Fibroblast of skin of abdomen (primary cell): ENCODE results near the gene GSTO1.

ENCODE experiments used
- DNase-seq: peaks from one replicate; pipeline ENCODE4 v3.0.0-alpha.2; 2013

The GSTO1 gene

DNA sequence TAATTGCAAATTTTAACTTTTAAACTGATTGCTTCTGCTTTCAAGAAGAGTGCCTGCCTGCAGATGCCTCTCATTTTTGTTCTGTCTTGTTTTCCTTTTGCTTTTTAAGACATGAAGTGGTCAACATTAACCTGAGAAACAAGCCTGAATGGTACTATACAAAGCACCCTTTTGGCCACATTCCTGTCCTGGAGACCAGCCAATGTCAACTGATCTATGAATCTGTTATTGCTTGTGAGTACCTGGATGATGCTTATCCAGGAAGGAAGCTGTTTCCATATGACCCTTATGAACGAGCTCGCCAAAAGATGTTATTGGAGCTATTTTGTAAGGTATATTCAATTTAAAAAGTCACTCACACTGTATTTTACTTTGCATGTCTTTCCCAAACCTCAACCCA lies 23.1 kb downstream of the GSTO1 start:
- no peak for DNase-seq

DNA sequence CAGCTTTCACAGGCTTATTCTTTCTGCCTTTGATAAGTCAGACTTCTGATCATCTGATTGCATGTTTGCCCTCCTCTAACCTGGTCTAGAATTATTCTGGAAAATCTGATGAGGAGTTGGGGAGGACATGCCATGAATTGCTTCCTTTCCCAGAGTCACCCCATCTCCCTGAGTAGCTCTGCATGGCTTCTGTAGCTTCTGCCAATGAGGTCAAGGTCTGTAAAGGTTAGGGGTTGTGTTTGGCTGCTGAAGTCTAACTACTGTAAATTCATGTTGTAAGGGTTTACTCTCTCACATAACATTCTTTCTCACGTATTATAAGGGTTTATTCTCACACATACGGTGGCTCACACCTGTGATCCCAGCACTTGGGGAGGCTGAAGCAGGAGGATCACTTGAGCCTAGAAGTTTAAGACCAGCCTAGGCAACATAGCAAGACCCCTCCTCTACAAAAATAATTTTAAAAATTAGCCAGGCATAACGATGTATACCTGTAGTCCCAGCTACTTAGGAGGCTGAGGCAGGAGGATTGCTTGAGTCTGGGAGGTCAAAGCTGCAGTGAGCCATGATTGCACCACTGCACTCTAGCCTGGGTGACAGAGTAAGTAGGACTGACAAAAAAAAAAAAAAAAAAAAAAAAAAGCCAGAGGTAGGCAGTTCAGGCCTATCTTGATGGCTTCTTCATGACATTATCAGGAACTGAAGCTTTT lies 25.0 kb downstream of the GSTO1 start:
- no peak for DNase-seq

DNA sequence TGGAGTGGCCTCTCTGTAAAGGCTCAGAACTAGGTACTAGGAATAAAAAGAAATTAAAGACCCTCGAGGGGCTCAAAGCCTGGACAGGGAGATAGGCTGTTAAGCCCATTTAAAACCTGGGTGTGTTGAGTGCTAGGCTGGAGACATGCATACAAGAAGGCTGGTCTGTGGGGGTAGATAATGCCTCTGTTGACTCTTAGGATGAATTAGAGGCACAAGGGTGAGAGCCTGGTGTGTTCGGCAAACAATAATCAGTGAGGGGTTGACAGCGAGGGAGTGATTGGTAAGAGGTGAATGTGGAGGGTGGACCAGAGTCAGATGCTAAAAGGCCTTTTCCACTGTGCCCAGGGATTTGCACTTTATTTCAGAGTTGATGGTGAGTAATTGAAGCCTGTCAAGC lies 27.0 kb downstream of the GSTO1 start:
- DNase-seq, result no peak

DNA sequence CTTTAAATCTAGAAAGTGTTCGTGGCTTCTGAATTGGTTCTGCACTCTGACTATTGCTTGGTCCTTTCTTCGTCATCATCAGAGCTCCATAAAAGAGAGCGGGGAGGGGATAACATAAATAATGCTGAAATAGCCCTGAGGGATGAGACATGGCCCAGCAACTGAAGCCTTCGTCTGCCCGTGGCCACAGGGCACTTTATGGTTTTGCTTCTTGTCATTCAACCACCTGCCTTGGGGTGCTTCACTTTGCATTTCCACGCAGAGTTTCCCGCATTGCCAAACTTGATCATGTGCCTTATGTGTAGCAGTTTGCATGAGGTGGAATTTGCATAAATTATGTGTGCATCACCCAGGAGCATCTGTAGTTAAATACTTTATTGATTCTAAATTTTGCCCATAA lies 30.2 kb downstream of the GSTO1 start:
- no peak for DNase-seq

DNA sequence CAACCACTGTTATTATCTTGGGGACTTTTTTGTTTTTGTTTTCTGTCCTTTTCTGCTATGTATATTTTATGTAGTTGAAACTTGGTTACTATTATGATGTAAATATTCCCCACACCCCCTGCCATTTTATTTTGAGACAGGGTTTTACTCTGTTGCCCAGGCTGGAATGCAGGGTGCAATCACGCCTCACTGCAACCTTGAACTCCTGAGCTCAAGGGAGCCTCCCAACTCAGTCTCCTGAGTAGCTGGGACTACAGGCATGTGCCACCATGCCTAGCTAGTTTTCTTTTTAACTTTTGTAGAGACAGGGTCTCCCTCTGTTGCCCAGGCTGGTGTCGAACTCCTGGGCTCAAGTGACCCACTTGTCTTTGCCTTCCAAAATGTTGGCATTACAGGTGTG lies 32.2 kb downstream of the GSTO1 start:
- DNase-seq, result no peak

DNA sequence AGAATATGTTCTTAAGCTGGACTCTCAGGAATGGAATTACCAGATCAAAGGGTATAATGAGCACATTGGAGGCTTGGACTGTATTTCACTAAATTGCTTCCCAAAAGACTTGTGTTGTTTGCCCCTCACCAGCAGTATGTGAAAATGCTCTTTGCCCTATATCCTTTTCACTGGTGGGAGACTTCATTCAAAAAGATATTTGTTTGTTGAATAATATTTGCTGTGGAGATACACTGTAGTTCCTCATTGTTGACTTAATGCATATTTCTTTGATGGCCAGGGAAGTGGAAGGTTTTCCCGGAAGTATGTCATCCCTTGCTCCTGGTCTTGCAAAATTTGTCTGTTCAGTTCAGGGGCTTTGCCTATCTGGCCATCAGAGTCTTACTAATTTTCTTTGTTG lies 33.7 kb downstream of the GSTO1 start:
- no peak for DNase-seq

DNA sequence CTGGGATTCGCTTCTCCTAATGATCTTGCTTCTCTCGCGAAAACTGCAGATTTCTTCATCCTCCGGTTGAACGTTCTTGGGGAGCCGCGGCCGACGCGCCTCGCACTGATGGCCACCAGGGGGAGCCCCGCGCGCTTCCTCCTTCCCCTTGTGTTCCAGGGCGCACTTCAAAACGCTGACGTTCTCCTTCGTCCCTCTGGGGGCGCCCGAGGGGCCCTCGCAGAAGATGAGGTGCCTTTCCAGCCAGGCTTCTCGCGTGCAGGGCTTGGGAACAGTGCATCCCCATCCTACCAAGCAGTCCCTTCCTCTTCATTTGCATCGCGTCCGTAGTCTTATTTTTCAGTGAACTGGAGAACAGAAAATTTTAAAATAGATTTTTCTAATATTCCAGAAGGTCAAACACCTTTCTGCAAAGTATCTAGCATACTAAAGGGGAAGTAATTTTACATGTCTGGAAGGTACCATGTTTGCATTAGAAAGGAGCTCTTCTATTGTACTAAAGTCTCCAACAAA lies 36.8 kb downstream of the GSTO1 start:
- peak; percentile 89 for DNase-seq

DNA sequence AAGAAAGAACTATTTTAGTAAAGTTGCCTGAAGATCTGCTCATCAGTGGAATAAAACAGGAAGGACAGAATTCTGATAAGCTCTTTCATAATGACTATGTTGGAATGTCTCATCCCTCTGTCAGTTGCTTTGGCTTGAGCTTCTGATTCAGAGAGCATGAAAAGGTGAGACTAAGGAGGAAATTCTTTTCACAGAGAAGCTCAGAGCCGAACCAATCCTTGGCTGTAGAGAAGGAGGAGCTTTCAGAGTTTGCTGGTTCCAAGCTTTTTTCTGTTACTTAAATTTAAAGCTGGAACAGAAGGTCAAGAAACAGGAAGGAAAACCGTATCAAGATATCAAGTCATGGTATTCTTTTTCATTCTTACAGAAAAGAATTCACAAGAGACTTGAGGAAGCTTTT lies 38.3 kb downstream of the GSTO1 start:
- DNase-seq, result peak; percentile 54

DNA sequence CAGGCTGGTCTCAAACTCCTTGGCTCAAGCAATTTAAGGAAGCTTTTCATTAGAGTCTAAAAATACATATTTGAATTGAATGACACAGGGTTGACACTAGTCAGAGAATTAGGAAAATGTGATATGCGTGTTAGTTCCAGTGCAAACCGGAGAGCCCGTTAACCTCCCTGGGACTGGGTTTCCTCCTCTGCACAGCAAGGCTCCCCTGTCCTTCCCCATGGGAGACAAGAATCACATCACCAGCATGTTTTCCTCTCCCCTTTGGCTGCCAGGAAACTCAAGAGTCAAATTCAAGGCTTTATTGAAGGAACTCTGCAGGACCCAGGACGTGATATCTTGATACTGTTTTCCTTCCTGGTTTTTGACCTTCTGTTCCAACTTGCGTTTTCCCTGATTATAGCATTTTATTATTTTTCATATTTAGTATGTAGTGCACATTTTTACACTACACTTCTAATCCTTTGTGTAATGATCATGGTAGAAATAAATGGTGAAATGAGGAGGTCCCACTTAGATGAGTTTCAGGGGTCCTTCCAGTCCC lies 39.2 kb downstream of the GSTO1 start:
- no peak for DNase-seq

DNA sequence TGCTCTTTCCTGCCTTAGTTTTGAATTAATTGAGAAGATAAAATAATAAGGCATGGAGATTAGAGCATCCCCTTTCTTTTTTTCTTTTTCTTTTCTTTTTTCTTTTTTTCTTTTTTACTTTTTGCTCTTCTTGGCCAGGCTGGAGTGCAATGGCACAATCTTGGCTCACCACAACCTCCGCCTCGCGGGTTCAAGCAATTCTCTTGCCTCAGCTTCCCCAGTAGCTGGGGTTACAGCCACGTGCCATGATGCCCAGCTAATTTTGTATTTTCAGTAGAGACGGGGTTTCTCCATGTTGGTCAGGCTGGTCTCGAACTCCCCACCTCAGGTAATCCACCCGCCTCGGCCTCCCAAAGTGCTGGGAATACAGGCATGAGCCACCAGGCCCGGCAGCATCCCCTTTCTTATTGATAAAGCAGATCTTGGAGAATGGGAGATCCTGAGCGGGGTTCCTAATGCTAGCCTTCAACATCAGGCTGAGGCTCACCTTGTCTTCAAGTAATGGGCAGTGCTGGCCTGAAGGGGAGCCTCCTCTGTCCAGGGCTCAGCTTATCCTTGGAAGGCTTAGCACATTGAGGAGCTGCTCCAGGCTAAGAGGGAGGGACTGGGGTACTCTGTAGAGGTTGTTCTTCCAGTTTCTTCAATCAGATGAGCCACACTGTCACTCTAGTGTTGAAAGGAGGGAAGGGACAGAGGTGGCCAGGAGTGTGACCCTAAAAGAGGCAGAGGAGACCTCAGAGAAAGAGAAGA lies 42.2 kb downstream of the GSTO1 start:
- no peak for DNase-seq

DNA sequence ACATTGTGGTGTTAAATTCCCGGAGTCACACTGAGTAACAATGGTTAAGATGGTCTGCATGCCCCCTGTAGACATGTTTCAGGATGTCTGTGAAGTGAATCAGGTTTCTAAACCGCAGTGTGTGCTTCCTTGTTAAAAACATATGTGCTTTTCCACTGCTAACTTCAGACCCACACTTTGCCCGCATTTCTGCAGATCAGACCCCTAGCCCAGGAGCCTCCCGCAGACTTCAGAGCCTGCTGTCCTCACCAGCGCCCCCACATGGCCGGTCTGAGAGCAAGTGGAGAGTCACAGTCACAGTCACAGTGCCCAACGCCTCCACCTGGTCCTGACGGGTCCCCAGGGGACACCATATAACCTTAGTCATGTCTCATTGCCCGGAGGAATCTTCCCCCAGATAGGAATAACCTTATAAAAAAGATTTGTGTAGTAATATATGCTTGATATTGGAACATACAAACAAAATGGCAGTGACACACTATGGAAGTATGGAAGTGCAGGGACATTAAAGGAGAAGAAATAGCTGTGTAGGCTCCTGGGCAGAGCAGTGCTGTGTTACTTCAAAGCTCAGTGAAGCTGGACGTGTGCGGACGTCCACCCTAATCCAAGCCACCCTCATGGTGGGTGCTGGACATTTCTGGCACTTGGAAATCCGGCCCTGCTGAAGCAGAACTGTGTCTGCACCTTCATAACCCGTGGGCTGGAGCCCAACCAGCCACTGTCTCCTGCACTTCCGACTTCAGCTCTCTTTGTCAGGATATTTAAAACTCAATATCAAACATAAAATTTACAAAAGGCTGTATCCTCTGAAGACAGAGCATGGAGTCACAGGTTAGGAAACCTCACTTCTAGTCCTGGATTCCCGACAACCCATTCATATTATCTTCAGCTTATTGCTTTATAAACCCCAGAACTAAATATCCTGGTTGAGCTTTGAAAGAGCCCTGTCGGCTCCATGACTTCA lies 43.3 kb downstream of the GSTO1 start:
- peak; percentile 94 for DNase-seq

DNA sequence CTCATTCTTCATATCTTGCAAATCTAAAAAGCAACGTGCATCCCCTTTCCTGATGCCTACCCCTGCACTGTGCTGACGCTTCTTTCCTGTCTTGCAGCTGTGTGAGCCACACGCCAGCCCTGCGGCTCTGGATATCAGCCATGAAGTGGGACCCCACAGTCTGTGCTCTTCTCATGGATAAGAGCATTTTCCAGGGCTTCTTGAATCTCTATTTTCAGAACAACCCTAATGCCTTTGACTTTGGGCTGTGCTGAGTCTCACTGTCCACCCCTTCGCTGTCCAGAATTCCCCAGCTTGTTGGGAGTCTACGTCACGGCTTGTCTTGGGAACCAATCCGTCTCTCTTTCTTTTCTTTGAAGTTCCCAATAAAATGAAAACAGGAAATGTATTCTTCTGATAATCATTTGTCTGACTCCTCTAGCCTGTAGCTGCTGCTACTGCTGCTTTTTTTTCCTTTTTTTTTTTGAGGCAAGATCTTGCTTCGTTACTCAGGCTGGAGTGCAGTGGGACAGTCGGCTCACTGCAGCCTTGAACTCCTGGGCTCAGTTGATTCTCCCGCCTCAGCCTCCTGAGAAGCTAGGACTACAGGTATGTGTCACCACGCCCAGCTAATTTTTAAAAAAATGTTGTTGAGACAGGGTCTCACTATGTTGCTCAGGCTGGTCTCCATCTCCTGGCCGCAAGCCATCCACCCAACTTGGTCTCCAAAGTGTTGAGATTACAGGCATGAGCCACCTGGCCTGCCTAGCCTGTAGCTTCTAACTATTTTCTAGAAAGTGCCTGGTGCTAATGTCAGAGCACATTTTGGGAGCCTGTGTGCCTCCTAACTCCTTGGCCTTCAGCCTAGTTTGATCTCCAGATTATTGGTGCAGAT lies 44.6 kb downstream of the GSTO1 start:
- DNase-seq, result peak; percentile 77

DNA sequence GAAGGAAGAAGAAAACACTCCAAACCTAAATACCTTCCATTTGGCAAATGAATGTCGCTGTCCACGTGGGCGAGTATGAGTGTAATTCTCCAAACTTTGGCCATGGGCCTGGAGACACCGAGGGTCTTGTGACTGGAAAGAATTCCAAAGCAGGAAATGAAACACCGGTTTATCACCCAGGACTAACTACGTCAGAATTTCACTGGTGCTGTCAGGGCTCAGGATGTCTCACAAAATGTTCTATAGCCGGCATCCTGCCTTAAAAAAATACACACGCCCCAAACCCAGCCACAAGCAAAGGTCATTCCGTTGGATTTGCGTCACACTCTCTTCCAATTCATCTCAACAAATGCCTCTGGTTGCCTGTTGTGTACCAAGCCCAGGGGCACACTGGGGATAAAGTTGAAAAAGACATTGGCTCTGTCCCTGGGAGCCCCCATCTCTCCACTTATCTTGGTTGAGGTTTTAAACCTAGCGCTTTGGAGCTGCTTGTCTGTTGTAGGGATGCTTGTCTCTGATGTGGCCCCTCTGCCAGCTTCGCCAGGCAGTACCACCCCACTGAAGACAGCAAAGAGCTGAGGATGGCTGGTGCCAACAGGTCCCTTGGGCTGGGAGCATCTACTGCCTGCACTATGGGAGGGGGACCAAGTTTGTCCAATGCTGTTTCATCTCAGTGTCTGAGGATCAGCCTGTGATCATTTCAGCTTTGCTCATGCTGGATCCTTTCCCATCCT lies 45.5 kb downstream of the GSTO1 start:
- DNase-seq, result peak; percentile 97

DNA sequence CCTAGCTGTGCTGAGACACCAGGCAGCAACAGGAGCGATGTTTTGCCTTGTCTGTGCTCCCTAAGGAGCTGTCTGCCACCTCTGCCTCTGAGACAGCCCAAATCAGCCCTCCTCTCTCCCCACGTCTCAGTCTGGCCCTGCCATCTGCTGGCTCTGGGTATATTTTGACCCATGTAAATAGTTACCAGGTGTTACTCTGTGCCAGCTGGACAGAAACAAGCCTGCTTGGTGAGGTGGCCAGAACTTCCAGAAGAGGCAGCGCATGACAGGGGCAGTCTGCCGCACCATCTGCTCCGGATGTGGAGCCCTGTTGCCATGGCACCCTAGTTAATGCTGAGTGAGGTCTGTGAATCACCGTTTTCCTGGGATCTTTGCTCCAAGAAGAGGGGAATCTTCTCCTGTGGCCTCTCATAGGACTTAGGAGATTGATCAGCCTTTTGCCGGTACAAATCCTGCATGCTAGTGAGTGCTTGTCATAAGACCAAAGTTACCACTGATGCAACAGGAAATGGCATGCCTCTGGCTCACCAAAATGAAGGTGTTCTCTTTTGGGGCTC lies 46.1 kb downstream of the GSTO1 start:
- DNase-seq, result peak; percentile 98

DNA sequence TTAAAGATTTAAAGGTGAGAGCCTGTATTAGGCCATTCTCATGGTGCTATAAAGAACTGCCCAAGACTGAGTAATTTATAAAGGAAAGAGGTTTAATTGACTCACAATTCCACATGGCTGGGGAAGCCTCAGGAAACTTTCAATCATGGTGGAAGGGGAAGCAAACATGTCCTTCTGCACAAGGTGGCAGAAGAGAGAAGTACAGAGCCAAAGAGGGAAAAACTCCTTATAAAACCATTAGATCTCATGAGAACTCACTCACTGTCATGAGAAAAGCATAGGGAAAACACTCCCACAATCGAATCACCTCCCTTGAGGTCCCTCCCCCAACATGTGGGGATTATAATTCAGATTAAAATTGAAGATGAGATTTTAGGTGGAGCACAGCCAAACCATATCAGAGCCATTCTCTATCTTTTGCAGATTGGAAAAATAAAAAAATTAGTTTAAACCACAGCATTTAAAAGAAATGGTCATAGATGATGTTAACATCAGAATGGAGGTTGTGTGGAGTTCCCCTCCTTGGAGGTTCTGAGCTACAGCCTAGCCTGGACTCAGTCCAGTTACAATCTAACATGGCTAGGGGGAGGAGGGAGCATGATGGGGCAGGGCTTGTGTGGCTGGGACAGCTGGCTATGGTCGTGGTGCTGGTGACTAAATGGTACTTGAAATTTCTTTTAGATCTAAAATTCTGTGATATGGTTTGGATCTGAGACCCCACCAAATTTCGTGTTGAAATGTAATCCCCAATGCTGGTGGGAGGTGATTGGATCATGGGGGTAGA lies 47.4 kb downstream of the GSTO1 start:
- DNase-seq, result no peak

DNA sequence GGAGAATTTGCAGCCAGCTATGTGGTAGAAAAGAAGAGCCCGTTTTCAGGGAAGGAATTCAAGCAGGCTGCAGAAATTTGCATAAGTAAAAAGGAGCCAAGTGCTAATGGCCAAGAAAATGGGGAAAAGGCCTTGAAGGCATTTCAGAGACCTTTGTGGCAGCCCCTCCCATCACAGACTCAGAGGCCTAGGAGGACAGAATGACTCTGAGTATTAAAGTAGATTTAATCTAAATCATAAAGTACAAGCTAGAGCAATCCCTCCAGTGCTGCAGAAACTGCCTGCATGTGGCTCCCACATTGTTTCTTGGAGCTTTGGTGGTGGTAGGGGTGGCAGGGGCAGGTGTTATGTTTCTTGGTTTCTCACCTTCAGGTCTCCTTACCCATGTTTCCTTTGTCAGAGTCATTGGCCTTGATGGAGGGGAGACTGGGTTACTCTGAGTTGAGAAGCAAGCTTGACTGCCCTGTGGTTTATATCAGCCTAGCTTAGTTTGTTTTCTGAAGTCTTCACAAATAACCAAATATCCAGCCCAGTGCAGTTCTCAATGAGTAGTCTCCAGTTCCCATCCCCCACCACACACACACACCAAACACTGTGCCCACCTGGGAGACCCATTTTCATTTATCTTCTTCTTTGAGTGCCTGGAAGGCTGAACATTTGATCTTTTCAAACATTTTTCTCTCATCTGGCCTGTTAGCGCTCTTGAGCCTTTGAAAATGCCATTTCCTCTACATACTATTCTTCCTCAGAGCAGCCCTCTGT lies 49.1 kb downstream of the GSTO1 start:
- DNase-seq, result no peak

DNA sequence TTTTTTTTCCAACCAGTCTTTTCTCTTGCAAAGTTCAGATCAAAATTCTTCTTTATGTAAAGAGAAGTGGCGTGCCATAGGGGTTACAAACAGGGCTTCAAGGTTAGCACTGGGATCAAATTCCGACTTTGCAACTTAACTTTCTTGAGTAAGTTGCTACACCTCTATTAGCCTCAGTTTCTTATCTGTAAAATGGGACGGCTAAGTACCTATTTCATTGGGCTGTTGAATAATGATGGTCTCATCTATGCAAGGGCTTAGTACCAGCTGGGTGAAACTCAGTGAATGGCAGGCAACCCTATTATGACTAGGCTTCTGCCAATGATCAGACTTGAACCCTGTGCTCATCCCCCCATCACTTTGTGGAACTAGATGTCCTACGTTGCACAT lies 49.7 kb downstream of the GSTO1 start:
- no peak for DNase-seq

DNA sequence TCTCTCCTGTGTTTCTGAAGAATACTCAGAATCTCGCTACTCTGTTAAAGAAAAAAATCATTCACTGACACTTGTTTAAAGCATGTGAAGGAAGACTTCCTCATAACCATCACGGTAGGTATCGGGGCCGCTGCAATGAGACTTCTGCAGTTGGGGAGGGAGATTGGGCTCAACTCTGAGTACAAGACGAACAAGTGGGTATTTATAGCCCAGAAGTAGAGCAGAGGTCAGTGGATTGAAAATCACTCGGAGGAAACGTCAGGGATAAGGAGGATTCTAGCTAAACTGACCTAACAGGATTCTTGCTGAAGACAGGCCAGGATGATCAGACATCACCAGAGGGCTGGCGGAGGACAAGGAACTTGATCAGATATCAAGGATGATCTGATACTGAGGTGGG lies 50.2 kb downstream of the GSTO1 start:
- no peak for DNase-seq

DNA sequence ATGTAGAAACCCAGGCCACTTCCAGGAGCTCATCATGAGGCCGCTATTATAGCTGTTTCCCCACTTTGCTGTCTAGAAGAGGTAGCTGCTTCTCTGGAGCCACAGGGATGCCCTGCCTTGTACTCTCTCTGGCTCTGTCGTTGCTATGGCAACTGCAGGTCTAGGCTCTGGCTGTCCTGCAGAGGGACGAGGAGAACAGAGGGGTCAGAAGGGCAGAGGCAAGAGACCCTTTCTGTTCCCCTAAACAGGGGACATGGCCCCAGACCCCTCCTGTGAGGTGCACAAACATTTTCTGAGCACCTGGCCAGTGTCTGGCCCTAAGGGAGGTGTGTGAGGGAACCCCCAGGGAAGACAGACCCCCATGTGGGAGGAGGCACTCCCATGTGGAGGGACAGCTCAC lies 52.2 kb downstream of the GSTO1 start:
- DNase-seq, result no peak
